Common myeloid progenitor, CD34-positive (primary cell): Measurements from ENCODE around the gene PTGIS.

ENCODE experiments used
- CTCF ChIA-PET: fragments of 350-600 bp; sonication (Branson Sonifier 250); formaldehyde crosslinking; loops from one replicate; lab custom pipeline; 2021; ENCODE audit warnings: antibody characterized with exemption; lab: Charles Lee
- POLR2A ChIA-PET: fragments of 350-600 bp; sonication (Branson Sonifier 250); formaldehyde crosslinking; loops from one replicate; lab custom pipeline; 2021; ENCODE audit warnings: antibody characterized with exemption; lab: Charles Lee
- DNase-seq, 3 donors: peaks; one replicate each; pipeline versions ENCODE4 v3.0.0 to v3.0.0-alpha.2; 2013
- H3K27ac ChIP-seq, 2 experiments: 1 replicate in 1 of 2; 2 replicates in 1 of 2; pipeline ENCODE4 v1.7.0; 2013; ENCODE audit warnings: inconsistent platforms in 2 of 2, low read length in 2 of 2, mild to moderate bottlenecking in 2 of 2, low read depth in 1 of 2, moderate library complexity in 1 of 2; ENCODE audit not compliant: severe bottlenecking in 2 of 2, insufficient read depth in 1 of 2, poor library complexity in 1 of 2
- H3K27me3 ChIP-seq, 5 experiments: replicated peaks in 2 of 5; 1 replicate in 3 of 5; 2 replicates in 2 of 5; pipeline versions ENCODE4 v1.6.1 to v1.7.0; 2013; ENCODE audit warnings: low read length in 4 of 5, mild to moderate bottlenecking in 2 of 5, moderate library complexity in 2 of 5, inconsistent platforms in 1 of 5; ENCODE audit not compliant: insufficient read depth in 5 of 5, control insufficient read depth in 4 of 5
- H3K36me3 ChIP-seq, 4 experiments: 1 replicate in 2 of 4; 2 replicates in 2 of 4; pipeline versions ENCODE4 v1.6.1 to v1.7.0; 2013; ENCODE audit warnings: low read length in 3 of 4, control low read depth in 1 of 4, mild to moderate bottlenecking in 1 of 4; ENCODE audit not compliant: control insufficient read depth in 4 of 4, insufficient read depth in 4 of 4
- H3K4me1 ChIP-seq, 4 experiments: 1 replicate in 3 of 4; 2 replicates in 1 of 4; pipeline versions ENCODE4 v1.6.1 to v1.7.1; 2013; ENCODE audit warnings: low read length in 3 of 4, mild to moderate bottlenecking in 3 of 4, control low read depth in 1 of 4, inconsistent platforms in 1 of 4, moderate library complexity in 1 of 4; ENCODE audit not compliant: control insufficient read depth in 4 of 4, insufficient read depth in 4 of 4; ENCODE audit errors: control extremely low read depth in 1 of 4
- H3K4me3 ChIP-seq, 7 experiments: 1 replicate in 4 of 7; 2 replicates in 3 of 7; pipeline versions ENCODE4 v1.5.1 to v1.7.0; 2013; ENCODE audit warnings: mild to moderate bottlenecking in 7 of 7, low read length in 6 of 7, moderate library complexity in 6 of 7, inconsistent platforms in 2 of 7, low read depth in 2 of 7, control low read depth in 1 of 7; ENCODE audit not compliant: insufficient read depth in 4 of 7, control insufficient read depth in 1 of 7; ENCODE audit errors: extremely low read depth in 1 of 7
- H3K9me3 ChIP-seq, 5 experiments: 1 replicate in 4 of 5; 2 replicates in 1 of 5; pipeline versions ENCODE4 v1.6.1 to v1.7.1; 2013; ENCODE audit warnings: low read length in 4 of 5, mild to moderate bottlenecking in 2 of 5, inconsistent platforms in 1 of 5, low read depth in 1 of 5, moderate library complexity in 1 of 5; ENCODE audit not compliant: control insufficient read depth in 4 of 5, insufficient read depth in 2 of 5; ENCODE audit errors: control extremely low read depth in 1 of 5
- WGBS: methylation state at CpG from one replicate; pipeline ENCODE4 v1.1.5; 2013; ENCODE audit not compliant: insufficient coverage; 5-methylcytosine and 5-hydroxymethylcytosine counted together

Gene PTGIS

DNA sequence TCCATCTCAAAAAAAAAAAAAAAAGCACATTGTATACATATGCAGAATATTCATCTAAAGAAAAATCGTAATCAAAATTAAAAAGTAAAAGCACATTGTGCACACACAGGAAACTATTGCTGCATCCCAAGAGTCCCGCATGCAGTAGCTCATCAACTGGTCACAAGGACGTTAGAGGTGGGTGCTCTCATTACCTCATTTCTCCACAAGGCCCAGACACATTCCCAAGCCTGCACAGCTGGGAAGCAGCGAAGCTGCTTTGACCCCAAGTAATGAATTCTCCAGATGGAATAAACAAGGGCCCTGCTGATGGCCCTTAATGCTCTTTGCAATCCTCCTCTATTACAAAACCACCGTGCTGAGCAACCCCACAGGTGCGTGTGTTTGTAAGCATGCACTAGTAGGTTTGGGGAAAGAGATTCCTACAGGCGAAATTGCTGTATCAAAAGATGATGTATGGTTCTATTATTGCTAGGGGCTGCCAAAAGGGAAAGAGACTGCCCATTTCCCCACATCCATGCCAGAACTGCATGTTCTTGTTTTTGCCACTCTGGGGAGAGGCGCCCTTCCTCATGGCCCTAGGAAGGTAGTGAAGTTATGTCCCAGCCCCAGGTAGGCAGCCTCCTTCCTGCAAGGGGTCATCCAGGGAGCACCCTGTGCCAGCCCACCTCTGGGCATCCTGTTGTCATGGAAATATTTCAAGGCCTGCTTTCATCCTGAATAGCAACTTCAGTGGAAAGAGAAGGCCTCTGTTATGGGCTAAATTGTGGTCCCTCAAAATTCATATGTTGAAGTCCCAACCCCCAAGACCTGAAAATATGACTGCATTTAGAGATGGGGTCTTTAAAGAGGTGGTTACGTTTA is 34.6 kb upstream of the PTGIS start:
- no peak for DNase-seq
- Histone ChIP-seq H3K36me3 (no peaks in the 10 kb centered on the region), H3K9me3 (no peaks in the 10 kb centered on the region), H3K4me3 (no peak overlapping the region), H3K27ac (no peak overlapping the region), H3K4me1 (no peaks in the 10 kb centered on the region), H3K27me3 (peaks cover 0 to 1% (median 0%) of the 10 kb centered on the region in 5 experiments)
- 96% methylated on average over 3 of the region's 9 CpGs for WGBS
- POLR2A ChIA-PET = no interaction called here
- CTCF ChIA-PET = interaction anchor here (0.8 to 8.3 kb wide), 4 partner anchors 17 to 61 kb away, joined by 3 to 155 read pairs (median 3); no protein-coding TSS in a partner anchor

GRCh38 chr20:49601153-49601924 is 33.4 kb upstream of the PTGIS start:
- Histone ChIP-seq H3K27ac (no peak overlapping the region), H3K36me3 (no peaks in the 10 kb centered on the region), H3K4me3 (no peak overlapping the region), H3K9me3 (no peaks in the 10 kb centered on the region), H3K27me3 (no peaks in the 10 kb centered on the region), H3K4me1 (peaks cover 0 to 4% (median 1%) of the 10 kb centered on the region in 4 experiments)
- ChIA-PET POLR2A (no interaction called here), CTCF (interaction anchor here (1.1 to 1.3 kb wide), 3 partner anchors 8 to 59 kb away, joined by 3 to 5 read pairs (median 3); no protein-coding TSS in a partner anchor)
- 100% methylated on average over 5 of the region's 5 CpGs for WGBS
- DNase-seq = no peak

GRCh38 chr20:49599746-49600113 is 31.8 kb upstream of the PTGIS start:
- POLR2A ChIA-PET = no interaction called here
- no CpG with 5 or more reads among the region's 4 CpGs for WGBS
- CTCF ChIA-PET = interaction anchor here (1.2 to 4.6 kb wide), 2 partner anchors 9 kb away, joined by 4 to 30 read pairs; no protein-coding TSS in a partner anchor

GRCh38 chr20:49597825-49598395 is 30.0 kb upstream of the PTGIS start:
- 100% methylated on average over 3 of the region's 4 CpGs for WGBS
- DNase-seq = no peak

More at GRCh38 chr20:49599746-49600113, 31.8 kb upstream of the PTGIS start:
- no peaks in the 10 kb centered on the region for H3K27me3 ChIP-seq
- H3K27ac ChIP-seq = no peak overlapping the region
- H3K4me1 ChIP-seq = peaks cover 0 to 15% (median 9%) of the 10 kb centered on the region in 4 experiments
- H3K9me3 ChIP-seq = no peaks in the 10 kb centered on the region
- no peak overlapping the region for H3K4me3 ChIP-seq
- no peaks in the 10 kb centered on the region for H3K36me3 ChIP-seq
- DNase-seq = no peak

DNA sequence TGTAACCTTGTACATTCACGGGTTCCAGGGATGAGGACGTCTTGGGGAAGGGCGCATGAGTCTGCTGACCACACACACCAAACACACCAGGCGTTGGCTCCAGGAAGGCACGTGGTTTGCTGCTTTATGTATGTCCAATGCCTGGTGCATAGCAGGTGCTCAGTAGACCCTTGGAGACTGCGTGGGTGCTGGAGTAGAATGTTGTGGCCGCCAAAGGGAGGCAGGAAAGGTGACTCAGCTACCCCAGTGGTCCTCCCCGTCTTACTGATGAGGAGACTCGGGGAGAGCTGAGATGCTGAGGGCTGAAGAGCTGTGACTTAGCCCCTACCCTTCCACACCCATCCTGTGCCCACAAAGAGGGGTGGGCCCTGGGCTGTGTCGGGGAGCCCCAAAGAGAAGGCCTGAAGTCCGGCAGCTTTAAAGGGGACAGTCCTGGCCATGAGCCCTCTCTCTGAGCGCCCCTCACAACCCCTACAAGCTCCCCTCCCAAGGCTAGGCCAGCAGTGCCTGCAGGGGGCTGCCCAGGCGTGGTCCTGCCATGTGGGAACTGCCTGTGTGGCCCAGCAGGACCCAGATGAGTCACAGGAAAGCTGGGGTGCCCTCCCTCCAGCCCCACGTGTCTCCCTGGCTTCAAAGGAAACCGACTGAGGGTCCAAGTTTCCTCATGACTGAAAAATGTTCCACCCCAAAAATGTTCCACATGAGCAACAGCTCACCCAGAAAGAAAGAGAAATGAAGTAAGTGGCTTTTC is 28.0 kb upstream of the PTGIS start:
- Histone ChIP-seq H3K27ac (no peak overlapping the region), H3K4me3 (no peak overlapping the region), H3K27me3 (peaks cover 0 to 4% (median 0%) of the 10 kb centered on the region in 5 experiments), H3K4me1 (peaks cover 0 to 15% (median 11%) of the 10 kb centered on the region in 4 experiments), H3K36me3 (no peaks in the 10 kb centered on the region), H3K9me3 (no peaks in the 10 kb centered on the region)
- ChIA-PET POLR2A (no interaction called here), CTCF (interaction anchor here (1.2 to 4.6 kb wide), 3 partner anchors 13 to 60 kb away, joined by 3 to 30 read pairs (median 5); no protein-coding TSS in a partner anchor)
- 71% methylated on average over 12 of the region's 15 CpGs for WGBS
- DNase-seq = peak in 2 of 3 donors; percentile 58 to 75

More at GRCh38 chr20:49597825-49598395, 30.0 kb upstream of the PTGIS start:
- Histone ChIP-seq H3K9me3 (no peaks in the 10 kb centered on the region), H3K27ac (no peak overlapping the region), H3K4me3 (no peak overlapping the region), H3K27me3 (peaks cover 0 to 2% (median 0%) of the 10 kb centered on the region in 5 experiments), H3K36me3 (no peaks in the 10 kb centered on the region), H3K4me1 (peaks cover 0 to 15% (median 11%) of the 10 kb centered on the region in 4 experiments)
- ChIA-PET CTCF (interaction anchor here (1.4 to 4.6 kb wide), 3 partner anchors 11 to 248 kb away, joined by 4 to 30 read pairs (median 5); no protein-coding TSS in a partner anchor), POLR2A (no interaction called here)

DNA sequence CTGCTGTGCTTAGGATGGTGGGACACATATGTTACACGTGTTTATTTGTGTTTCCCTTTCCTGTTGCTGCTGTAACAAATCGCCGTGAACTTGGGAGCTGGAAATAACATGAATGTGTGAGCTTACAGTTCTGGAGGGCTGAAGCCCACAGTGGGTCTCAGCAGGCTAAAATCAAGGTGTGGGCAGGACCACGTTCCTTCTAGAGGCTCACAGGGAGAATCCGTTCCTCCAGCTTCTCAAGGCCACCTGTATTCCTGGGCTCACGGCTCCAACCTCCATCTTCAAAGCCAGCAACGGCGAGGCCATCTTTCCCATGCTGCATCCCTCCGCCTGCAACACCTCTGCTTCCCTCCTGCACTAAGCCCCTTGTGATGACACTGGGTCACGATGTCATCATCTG is 27.4 kb upstream of the PTGIS start:
- H3K27ac ChIP-seq = no peak overlapping the region
- ChIA-PET POLR2A (no interaction called here), CTCF (interaction anchor here (1.2 to 4.6 kb wide), 3 partner anchors 14 to 59 kb away, joined by 3 to 30 read pairs (median 3); no protein-coding TSS in a partner anchor)
- peaks cover 0 to 16% (median 12%) of the 10 kb centered on the region in 4 experiments for H3K4me1 ChIP-seq
- no peaks in the 10 kb centered on the region for H3K36me3 ChIP-seq
- H3K27me3 ChIP-seq = peaks cover 0 to 4% (median 0%) of the 10 kb centered on the region in 5 experiments
- no peak overlapping the region for H3K4me3 ChIP-seq
- WGBS = 96% methylated on average over 7 of the region's 10 CpGs
- no peak for DNase-seq
- no peaks in the 10 kb centered on the region for H3K9me3 ChIP-seq
